Stomach (tissue), 4 donors: ENCODE results near the gene CHCHD6.

Experiments
- POLR2A ChIP-seq, 4 donors: fragments of 450-650 bp; IDR thresholded peaks; one replicate each; pipeline ENCODE4 v1.6.1; 2016; ENCODE audit warnings: antibody characterized with exemption in 4 of 4, control low read depth in 2 of 4, mild to moderate bottlenecking in 1 of 4, moderate library complexity in 1 of 4
- TF ChIP-seq, protein P1 (sequence below), 7 experiments: fragments of 450-650 bp in 4 of 7; fragments of 200-600 bp in 3 of 7; sonication (generic) in 3 of 7; IDR thresholded peaks; one replicate each; pipeline ENCODE4 v1.5.1; 2016 to 2019; ENCODE audit warnings: antibody characterized with exemption in 7 of 7, control low read depth in 2 of 7, mild to moderate bottlenecking in 1 of 7

DNA sequence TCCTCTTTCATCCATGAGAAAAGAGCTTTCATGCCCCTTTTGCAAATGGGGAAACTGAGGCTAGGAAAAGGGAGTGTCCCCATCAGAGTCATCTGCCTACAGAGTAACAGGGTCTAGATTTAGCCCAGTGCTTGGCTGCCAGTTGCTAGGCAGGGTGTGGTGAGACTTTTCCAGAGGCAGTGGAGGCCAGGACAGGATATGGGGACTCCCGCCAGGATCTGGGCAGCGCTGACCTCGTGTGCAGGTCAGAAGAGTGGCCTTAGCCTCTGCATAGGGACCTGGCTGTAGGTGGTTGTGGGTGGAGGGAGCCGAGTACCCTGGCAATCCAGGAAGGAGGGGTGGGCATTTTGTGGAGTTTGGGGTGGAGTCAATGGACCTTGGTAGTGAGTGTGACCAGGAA, 283.1 kb downstream of the CHCHD6 start:
- TF ChIP-seq, protein P1, sequence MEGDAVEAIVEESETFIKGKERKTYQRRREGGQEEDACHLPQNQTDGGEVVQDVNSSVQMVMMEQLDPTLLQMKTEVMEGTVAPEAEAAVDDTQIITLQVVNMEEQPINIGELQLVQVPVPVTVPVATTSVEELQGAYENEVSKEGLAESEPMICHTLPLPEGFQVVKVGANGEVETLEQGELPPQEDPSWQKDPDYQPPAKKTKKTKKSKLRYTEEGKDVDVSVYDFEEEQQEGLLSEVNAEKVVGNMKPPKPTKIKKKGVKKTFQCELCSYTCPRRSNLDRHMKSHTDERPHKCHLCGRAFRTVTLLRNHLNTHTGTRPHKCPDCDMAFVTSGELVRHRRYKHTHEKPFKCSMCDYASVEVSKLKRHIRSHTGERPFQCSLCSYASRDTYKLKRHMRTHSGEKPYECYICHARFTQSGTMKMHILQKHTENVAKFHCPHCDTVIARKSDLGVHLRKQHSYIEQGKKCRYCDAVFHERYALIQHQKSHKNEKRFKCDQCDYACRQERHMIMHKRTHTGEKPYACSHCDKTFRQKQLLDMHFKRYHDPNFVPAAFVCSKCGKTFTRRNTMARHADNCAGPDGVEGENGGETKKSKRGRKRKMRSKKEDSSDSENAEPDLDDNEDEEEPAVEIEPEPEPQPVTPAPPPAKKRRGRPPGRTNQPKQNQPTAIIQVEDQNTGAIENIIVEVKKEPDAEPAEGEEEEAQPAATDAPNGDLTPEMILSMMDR (IDR thresholded peaks at IDR 0.05), result no peak
- no peak for TF ChIP-seq POLR2A (IDR thresholded peaks at IDR 0.05)
